Measurements from ENCODE around the gene DYNC1H1.

DNA sequence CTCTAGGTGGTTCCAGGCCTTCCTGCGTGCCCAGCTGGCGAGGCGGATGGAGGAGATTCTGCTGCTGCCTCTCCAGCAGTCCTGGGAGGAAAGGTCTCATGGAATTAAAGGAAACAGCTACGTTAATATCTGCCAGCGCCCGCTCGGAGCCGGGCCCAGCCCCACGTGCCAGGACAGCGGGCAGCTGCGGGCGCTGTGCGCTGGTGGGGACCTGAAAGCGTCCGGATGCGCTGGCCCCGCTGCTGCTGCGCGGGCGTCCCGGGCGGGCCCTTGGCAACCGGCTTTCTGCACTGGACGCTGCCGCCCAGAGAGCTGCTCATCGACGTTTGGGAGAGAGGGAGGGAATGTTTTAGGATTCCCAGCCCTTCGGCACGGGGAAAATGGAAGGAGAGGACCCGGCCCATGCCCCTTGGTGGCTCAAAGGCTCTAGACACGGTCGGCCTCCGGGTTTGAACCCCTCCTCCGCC, 8.6 kb upstream of the DYNC1H1 start:
- TF ChIP-seq POLR2A (IDR thresholded peaks at IDR 0.05; ENCODE audit: low read length), result no peak
- no peak for TF ChIP-seq GATA1 (IDR thresholded peaks at IDR 0.05; ENCODE audit: low read depth, low read length)

All from erythroblast (primary cell).